ENCODE results near the gene KRT23.

GRCh38 chr17:40952661-40953060 is 15.2 kb upstream of the KRT23 start:
- TF ChIP-seq, protein P1, sequence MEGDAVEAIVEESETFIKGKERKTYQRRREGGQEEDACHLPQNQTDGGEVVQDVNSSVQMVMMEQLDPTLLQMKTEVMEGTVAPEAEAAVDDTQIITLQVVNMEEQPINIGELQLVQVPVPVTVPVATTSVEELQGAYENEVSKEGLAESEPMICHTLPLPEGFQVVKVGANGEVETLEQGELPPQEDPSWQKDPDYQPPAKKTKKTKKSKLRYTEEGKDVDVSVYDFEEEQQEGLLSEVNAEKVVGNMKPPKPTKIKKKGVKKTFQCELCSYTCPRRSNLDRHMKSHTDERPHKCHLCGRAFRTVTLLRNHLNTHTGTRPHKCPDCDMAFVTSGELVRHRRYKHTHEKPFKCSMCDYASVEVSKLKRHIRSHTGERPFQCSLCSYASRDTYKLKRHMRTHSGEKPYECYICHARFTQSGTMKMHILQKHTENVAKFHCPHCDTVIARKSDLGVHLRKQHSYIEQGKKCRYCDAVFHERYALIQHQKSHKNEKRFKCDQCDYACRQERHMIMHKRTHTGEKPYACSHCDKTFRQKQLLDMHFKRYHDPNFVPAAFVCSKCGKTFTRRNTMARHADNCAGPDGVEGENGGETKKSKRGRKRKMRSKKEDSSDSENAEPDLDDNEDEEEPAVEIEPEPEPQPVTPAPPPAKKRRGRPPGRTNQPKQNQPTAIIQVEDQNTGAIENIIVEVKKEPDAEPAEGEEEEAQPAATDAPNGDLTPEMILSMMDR (conservative IDR thresholded peaks at IDR 0.05; ENCODE audit: low read length) = no peak
- TF ChIP-seq EZH2phosphoT487 (IDR thresholded peaks at IDR 0.05; ENCODE audit: borderline replicate concordance) = no peak
